ENCODE data around the gene RNF227.

DNA sequence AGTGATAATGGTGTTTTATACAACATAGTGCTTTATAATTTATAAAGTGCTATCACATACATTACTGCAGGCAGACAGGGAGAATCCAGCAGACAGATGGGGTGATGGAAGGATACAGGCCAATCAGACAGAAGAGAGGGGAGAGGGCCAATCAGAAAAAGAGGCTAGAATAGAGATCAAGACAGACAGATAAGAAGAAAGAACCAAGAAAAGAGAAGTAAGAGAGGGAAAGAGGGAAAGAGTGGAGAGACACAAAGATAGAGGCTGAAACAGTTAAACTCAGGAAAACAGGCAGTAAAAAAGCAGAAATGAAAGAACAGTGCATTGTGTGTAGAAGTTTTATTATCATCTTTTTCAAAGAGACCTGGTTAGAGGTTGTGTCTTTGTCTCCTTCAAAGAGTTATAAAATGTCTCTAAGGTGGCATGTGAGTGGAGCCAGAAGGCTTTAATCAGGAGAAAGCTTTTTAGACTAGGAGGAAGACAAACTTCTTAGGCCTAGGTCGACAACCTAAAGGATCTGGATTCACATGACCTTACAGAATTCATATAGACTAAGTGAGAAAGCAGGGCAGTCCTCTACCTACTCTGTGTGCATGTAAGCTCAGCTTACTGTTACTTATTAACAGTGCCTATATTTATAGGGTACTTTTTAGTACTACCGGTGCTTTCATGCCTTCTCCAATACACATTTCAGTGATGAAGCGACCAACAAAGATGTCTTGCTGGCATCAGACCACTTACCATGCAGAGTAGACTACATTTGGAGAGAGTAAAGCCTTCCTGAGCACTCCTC is 35.8 kb downstream of the RNF227 start:
- TF ChIP-seq, protein P1, sequence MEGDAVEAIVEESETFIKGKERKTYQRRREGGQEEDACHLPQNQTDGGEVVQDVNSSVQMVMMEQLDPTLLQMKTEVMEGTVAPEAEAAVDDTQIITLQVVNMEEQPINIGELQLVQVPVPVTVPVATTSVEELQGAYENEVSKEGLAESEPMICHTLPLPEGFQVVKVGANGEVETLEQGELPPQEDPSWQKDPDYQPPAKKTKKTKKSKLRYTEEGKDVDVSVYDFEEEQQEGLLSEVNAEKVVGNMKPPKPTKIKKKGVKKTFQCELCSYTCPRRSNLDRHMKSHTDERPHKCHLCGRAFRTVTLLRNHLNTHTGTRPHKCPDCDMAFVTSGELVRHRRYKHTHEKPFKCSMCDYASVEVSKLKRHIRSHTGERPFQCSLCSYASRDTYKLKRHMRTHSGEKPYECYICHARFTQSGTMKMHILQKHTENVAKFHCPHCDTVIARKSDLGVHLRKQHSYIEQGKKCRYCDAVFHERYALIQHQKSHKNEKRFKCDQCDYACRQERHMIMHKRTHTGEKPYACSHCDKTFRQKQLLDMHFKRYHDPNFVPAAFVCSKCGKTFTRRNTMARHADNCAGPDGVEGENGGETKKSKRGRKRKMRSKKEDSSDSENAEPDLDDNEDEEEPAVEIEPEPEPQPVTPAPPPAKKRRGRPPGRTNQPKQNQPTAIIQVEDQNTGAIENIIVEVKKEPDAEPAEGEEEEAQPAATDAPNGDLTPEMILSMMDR (IDR thresholded peaks at IDR 0.05): no peak
- TF ChIP-seq POLR2A (IDR thresholded peaks at IDR 0.05): no peak

Measured in transverse colon (tissue), 3 donors.